CD4-positive, alpha-beta memory T cell (primary cell): Measurements from ENCODE around the gene CCDC134. TPM values are rescaled to one million over a fixed set of nuclear protein-coding genes. Genes with fewer than 3 reads are reported as not detected.

Experiments
- CTCF ChIA-PET: fragments of 350-600 bp; sonication (Branson Sonifier 250); formaldehyde crosslinking; loops from one replicate; lab custom pipeline; 2021; ENCODE audit warnings: inconsistent platforms; ENCODE audit not compliant: partially characterized antibody; lab: Charles Lee
- POLR2A ChIA-PET: fragments of 350-600 bp; sonication (Branson Sonifier 250); formaldehyde crosslinking; loops from one replicate; lab custom pipeline; 2021; ENCODE audit not compliant: partially characterized antibody; lab: Charles Lee
- DNase-seq, 5 donors: peaks; one replicate each; pipeline versions ENCODE4 v3.0.0 to v3.0.0-alpha.2; 2020 to 2022; ENCODE audit warnings: mixed read lengths in 1 of 5
- H3K27ac ChIP-seq: one replicate; pipeline ENCODE4 v1.7.0; 2013; ENCODE audit warnings: low read depth, low read length
- H3K27me3 ChIP-seq: 2 replicates; pipeline ENCODE4 v1.7.0; 2013; ENCODE audit warnings: mild to moderate bottlenecking, low read length, moderate library complexity; ENCODE audit not compliant: insufficient read depth
- H3K36me3 ChIP-seq: 2 replicates; pipeline ENCODE4 v1.7.0; 2013; ENCODE audit warnings: mild to moderate bottlenecking, low read length, moderate library complexity; ENCODE audit not compliant: insufficient read depth
- H3K4me1 ChIP-seq: 2 replicates; pipeline ENCODE4 v1.7.0; 2013; ENCODE audit warnings: mild to moderate bottlenecking, low read length, moderate library complexity; ENCODE audit not compliant: insufficient read depth
- H3K4me3 ChIP-seq, 2 donors: one replicate each; pipeline ENCODE4 v1.7.0; 2013; ENCODE audit warnings: low read length in 2 of 2, mild to moderate bottlenecking in 1 of 2
- H3K9me3 ChIP-seq, 2 donors: one replicate each; pipeline ENCODE4 v1.7.0; 2013; ENCODE audit warnings: low read length in 2 of 2, control low read depth in 1 of 2; ENCODE audit not compliant: control insufficient read depth in 1 of 2
- H3K27ac Mint-ChIP-seq, 7 donors: one replicate each; pipeline ENCODE4 v1.8.0; 2020 to 2021; ENCODE audit warnings: mixed read lengths in 7 of 7, mild to moderate bottlenecking in 6 of 7, inconsistent platforms in 3 of 7, moderate library complexity in 3 of 7
- H3K27me3 Mint-ChIP-seq, 2 donors: one replicate each; pipeline ENCODE4 v1.8.0; 2020 to 2021; ENCODE audit warnings: mixed read lengths in 2 of 2
- H3K36me3 Mint-ChIP-seq, 2 donors: one replicate each; pipeline ENCODE4 v1.8.0; 2020 to 2021; ENCODE audit warnings: mixed read lengths in 2 of 2, inconsistent platforms in 1 of 2, mild to moderate bottlenecking in 1 of 2
- H3K4me1 Mint-ChIP-seq, 4 donors: one replicate each; pipeline ENCODE4 v1.8.0; 2020 to 2021; ENCODE audit warnings: mixed read lengths in 4 of 4, mild to moderate bottlenecking in 1 of 4
- H3K4me3 Mint-ChIP-seq, 8 donors: one replicate each; pipeline ENCODE4 v1.8.0; 2020 to 2021; ENCODE audit warnings: mixed read lengths in 8 of 8, mild to moderate bottlenecking in 7 of 8, moderate library complexity in 6 of 8, inconsistent platforms in 3 of 8
- H3K9me3 Mint-ChIP-seq, 8 donors: one replicate each; pipeline ENCODE4 v1.8.0; 2020 to 2021; ENCODE audit warnings: mixed read lengths in 8 of 8, mild to moderate bottlenecking in 5 of 8, inconsistent platforms in 3 of 8, moderate library complexity in 1 of 8
- intact Hi-C: fragments of 100-400 bp; cut with micrococcal nuclease; formaldehyde crosslinking; loops from one replicate; pipeline ENCODE4 v1.15.1; 2023
- polyA plus RNA-seq, 2 donors: library from polyadenylated mRNA; unstranded; fragments of 300-500 nt; fragmentation: Illumina TruSeq; gene quantifications; one replicate each; pipeline ENCODE4 v1.2.3, GENCODE V29; 2021
- total RNA-seq, 2 experiments: library from RNA; stranded (reverse); gene quantifications; one replicate each; pipeline ENCODE4 v1.2.3, GENCODE V29; 2021

Gene CCDC134
- total and polyA plus RNA-seq, 4 experiments from 2014 or later, result 1.2 to 27.8 (median 13.0) TPM

DNA sequence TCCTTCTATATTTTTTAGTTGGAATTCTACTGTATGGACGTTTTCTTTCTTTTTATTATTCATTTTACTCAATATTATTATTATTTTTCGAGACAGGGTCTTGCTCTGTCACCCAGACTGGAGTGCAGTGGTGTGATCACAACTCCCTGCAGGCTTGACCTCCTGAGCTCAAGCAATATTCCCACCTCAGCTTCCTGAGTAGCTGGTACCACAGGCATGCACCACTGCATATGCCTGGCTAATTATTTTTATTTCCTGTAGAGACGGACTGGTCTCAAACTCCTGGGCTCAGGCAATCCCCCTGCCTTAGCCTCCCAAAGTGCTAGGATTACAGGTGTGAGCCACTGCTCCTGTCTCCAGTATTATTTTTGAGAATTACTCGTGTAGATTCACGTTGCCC is 34.0 kb upstream of the CCDC134 start:
- Mint-ChIP-seq H3K4me1 (no peaks in the 10 kb centered on the region), H3K36me3 (no peaks in the 10 kb centered on the region), H3K9me3 (no peaks in the 10 kb centered on the region), H3K27ac (peak overlapping the region in 1 of 7 donors; percentile 30), H3K27me3 (no peaks in the 10 kb centered on the region), H3K4me3 (no peak overlapping the region)
- DNase-seq, result no peak
- intact Hi-C loops, result no loop called here
- no peaks in the 10 kb centered on the region for H3K9me3 ChIP-seq
- no peak overlapping the region for H3K4me3 ChIP-seq
- H3K27me3 ChIP-seq, result no peaks in the 10 kb centered on the region
- no peaks in the 10 kb centered on the region for H3K36me3 ChIP-seq
- POLR2A ChIA-PET, result interaction anchor here (3.2 kb wide), 1 partner anchor 15 kb away, joined by 14 read pairs; no protein-coding TSS in a partner anchor
- no peaks in the 10 kb centered on the region for H3K4me1 ChIP-seq
- CTCF ChIA-PET, result interaction anchor here (0.7 kb wide), 1 partner anchor 20 kb away, joined by 3 read pairs; no protein-coding TSS in a partner anchor
- H3K27ac ChIP-seq, result no peak overlapping the region

DNA sequence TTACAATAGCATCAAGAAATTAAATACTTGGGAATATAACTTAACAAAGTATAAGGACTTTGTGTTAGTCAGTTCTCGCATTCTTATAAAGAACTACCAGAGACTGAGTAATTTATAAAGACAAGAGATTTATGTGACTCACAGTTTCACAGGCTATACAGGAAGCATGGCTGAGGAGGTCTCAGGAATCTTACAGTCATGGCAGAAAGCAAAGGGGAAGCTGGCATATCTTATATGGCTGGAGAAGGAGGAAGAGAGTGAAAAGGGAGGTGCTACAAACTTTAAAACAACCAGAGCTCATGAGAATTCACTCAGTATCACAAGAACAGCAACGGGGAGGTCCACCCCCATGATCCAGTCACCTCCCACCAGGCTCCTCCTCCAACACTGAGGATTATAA is 32.0 kb upstream of the CCDC134 start:
- CTCF ChIA-PET, result interaction anchor here (1.1 to 1.7 kb wide), 3 partner anchors 21 to 89 kb away, joined by 4 to 5 read pairs (median 4); partner anchors contain the start of gene CCDC134
- H3K27ac Mint-ChIP-seq, result no peak overlapping the region

DNA sequence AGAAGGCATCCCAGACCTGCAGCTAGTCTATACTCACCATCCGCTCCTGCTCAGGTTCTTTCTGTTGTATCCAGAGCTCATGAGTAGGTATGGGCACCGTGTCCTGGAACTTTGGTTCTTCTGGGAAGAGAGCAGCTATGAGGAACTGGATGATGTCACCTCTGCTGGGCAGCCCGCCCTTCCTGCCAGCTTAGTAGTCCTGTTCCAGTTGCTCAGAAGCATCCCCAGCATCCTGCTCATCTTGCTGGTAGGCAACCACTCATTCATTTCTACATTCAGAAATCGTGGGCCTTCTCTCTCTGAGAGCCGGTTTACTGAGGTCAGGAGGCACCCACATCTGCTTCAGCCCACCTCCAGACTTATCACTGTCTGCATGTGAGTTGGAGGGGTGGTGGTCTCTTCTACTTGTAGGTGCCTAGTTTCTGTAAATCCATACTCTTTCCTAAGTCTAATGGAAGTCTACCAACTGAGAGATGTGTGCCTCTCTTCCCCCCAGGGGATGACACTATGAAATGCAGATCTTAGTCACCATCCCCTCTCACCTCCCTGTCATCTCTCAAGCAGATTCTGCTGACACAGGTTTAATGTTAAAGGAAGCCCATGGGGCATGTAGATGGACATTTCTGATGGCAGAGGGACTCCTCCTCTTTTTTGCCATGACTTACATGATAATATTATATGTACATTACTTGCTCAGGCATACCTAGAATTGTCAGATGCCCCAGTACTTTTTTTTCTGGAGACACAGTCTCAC is 29.6 kb upstream of the CCDC134 start:
- POLR2A ChIA-PET, result interaction anchor here (1.2 kb wide), 1 partner anchor 10 kb away, joined by 4 read pairs; no protein-coding TSS in a partner anchor
- no peaks in the 10 kb centered on the region for H3K36me3 Mint-ChIP-seq
- Histone ChIP-seq H3K27me3 (no peaks in the 10 kb centered on the region), H3K27ac (no peak overlapping the region), H3K4me3 (no peak overlapping the region), H3K4me1 (no peaks in the 10 kb centered on the region), H3K36me3 (no peaks in the 10 kb centered on the region), H3K9me3 (no peaks in the 10 kb centered on the region)
- no peaks in the 10 kb centered on the region for H3K9me3 Mint-ChIP-seq
- DNase-seq, result no peak
- CTCF ChIA-PET, result interaction anchor here (1.4 kb wide), 1 partner anchor 25 kb away, joined by 3 read pairs; no protein-coding TSS in a partner anchor
- no peaks in the 10 kb centered on the region for H3K4me1 Mint-ChIP-seq
- no peak overlapping the region for H3K4me3 Mint-ChIP-seq
- intact Hi-C loops, result no loop called here
- no peaks in the 10 kb centered on the region for H3K27me3 Mint-ChIP-seq
- no peak overlapping the region for H3K27ac Mint-ChIP-seq

More for the DNA sequence above, 32.0 kb upstream of the CCDC134 start:
- Histone ChIP-seq H3K36me3 (no peaks in the 10 kb centered on the region), H3K27me3 (no peaks in the 10 kb centered on the region), H3K4me1 (no peaks in the 10 kb centered on the region), H3K4me3 (no peak overlapping the region), H3K9me3 (no peaks in the 10 kb centered on the region), H3K27ac (no peak overlapping the region)
- POLR2A ChIA-PET, result interaction anchor here (1.2 to 3.2 kb wide), 2 partner anchors 9 to 13 kb away, joined by 3 to 14 read pairs; no protein-coding TSS in a partner anchor
- H3K36me3 Mint-ChIP-seq, result no peaks in the 10 kb centered on the region
- intact Hi-C loops, result no loop called here
- no peaks in the 10 kb centered on the region for H3K9me3 Mint-ChIP-seq
- H3K4me3 Mint-ChIP-seq, result no peak overlapping the region
- H3K27me3 Mint-ChIP-seq, result no peaks in the 10 kb centered on the region
- no peaks in the 10 kb centered on the region for H3K4me1 Mint-ChIP-seq
- no peak for DNase-seq

DNA sequence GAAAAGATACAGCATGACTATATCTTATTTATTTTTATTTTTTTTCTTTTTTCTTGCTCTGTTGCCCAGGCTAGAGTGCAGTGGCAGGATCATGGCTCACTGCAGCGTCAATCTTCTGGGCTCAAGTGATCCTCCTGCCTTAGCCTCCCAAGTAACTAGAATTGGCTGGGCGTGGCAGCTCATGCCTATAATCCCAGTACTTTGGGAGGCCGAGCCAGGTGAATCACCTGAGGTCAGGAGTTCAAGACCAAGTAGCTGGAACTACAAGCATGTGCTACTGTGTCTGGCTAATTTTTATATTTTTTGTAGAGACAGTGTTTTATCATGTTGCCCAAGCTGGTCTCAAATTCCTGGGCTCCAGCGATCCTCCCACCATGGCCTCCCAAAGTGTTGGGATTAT is 28.3 kb upstream of the CCDC134 start:
- ChIA-PET POLR2A (interaction anchor here (0.6 kb wide), 1 partner anchor 183 kb away, joined by 5 read pairs; no protein-coding TSS in a partner anchor), CTCF (interaction anchor here (0.7 to 2.0 kb wide), 3 partner anchors 9 to 98 kb away, joined by 3 to 15 read pairs (median 5); no protein-coding TSS in a partner anchor)
- no peaks in the 10 kb centered on the region for H3K27me3 Mint-ChIP-seq
- no peaks in the 10 kb centered on the region for H3K36me3 ChIP-seq
- no peaks in the 10 kb centered on the region for H3K9me3 ChIP-seq
- no peaks in the 10 kb centered on the region for H3K9me3 Mint-ChIP-seq
- H3K27ac ChIP-seq, result no peak overlapping the region
- H3K4me1 Mint-ChIP-seq, result no peaks in the 10 kb centered on the region
- H3K4me3 Mint-ChIP-seq, result no peak overlapping the region
- H3K4me3 ChIP-seq, result no peak overlapping the region
- H3K27ac Mint-ChIP-seq, result no peak overlapping the region
- intact Hi-C loops, result no loop called here
- DNase-seq, result no peak
- no peaks in the 10 kb centered on the region for H3K27me3 ChIP-seq
- no peaks in the 10 kb centered on the region for H3K36me3 Mint-ChIP-seq
- no peaks in the 10 kb centered on the region for H3K4me1 ChIP-seq

DNA sequence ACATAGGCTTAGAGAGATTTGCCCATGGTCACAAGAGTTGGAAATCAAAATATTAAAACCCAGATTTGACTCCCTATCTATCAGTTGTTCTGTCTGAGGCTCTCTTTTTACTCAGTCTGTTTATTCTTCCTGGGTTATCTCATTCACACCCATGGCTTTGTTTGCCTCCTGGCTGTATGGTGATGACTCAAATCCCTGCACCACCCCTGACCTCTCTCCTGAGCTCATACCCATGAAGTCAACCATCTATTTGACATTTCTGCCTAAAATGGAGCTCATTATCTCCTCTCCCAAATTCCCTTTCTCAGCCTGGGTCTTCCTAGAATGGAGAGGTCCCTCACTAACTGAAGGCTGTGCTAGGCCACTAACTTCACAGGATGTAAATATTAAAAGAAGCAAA is 27.8 kb upstream of the CCDC134 start:
- intact Hi-C loops, result no loop called here
- POLR2A ChIA-PET, result interaction anchor here (0.8 kb wide), 1 partner anchor 9 kb away, joined by 3 read pairs; no protein-coding TSS in a partner anchor
- H3K36me3 ChIP-seq, result no peaks in the 10 kb centered on the region
- CTCF ChIA-PET, result interaction anchor here (0.7 to 2.0 kb wide), 3 partner anchors 9 to 98 kb away, joined by 3 to 15 read pairs (median 5); no protein-coding TSS in a partner anchor
- no peak overlapping the region for H3K4me3 ChIP-seq
- no peak overlapping the region for H3K27ac ChIP-seq
- no peak for DNase-seq
- no peaks in the 10 kb centered on the region for H3K36me3 Mint-ChIP-seq
- H3K9me3 Mint-ChIP-seq, result no peaks in the 10 kb centered on the region
- H3K27me3 Mint-ChIP-seq, result no peaks in the 10 kb centered on the region
- no peaks in the 10 kb centered on the region for H3K4me1 ChIP-seq
- H3K27me3 ChIP-seq, result no peaks in the 10 kb centered on the region
- no peak overlapping the region for H3K27ac Mint-ChIP-seq
- H3K4me3 Mint-ChIP-seq, result no peak overlapping the region
- peaks cover 0 to 4% (median 0%) of the 10 kb centered on the region in 4 donors for H3K4me1 Mint-ChIP-seq
- no peaks in the 10 kb centered on the region for H3K9me3 ChIP-seq

DNA sequence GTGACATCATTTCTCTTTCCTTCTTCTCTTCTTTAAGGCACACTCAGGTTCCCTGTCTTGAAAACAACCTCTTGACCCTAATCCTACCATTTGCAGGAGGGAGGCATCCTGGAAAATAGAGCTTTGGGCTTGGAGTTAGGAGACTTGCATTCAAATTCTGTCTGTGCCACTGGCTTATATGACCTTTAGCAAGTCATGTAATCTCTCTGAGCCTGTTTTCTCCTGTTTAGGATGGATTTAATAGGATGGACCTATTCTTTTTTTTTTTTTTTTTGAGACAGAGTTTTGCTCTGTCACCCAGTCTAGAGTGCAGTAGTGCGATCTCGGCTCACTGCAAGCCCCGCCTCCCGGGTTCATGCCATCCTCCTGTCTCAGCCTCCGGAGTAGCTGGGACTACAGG is 25.1 kb upstream of the CCDC134 start:
- H3K4me1 Mint-ChIP-seq, result peaks cover 8 to 15% (median 10%) of the 10 kb centered on the region in 4 donors
- no peaks in the 10 kb centered on the region for H3K36me3 Mint-ChIP-seq
- H3K4me3 Mint-ChIP-seq, result no peak overlapping the region
- Histone ChIP-seq H3K4me3 (no peak overlapping the region), H3K36me3 (no peaks in the 10 kb centered on the region), H3K9me3 (no peaks in the 10 kb centered on the region), H3K4me1 (peaks cover 13% of the 10 kb centered on the region), H3K27ac (no peak overlapping the region), H3K27me3 (no peaks in the 10 kb centered on the region)
- intact Hi-C loops, result no loop called here
- H3K27ac Mint-ChIP-seq, result no peak overlapping the region
- no peaks in the 10 kb centered on the region for H3K27me3 Mint-ChIP-seq
- H3K9me3 Mint-ChIP-seq, result no peaks in the 10 kb centered on the region
- CTCF ChIA-PET, result interaction anchor here (0.8 to 1.2 kb wide), 2 partner anchors 15 to 25 kb away, joined by 3 read pairs; partner anchors contain the start of gene CCDC134
- DNase-seq, result no peak
- POLR2A ChIA-PET, result interaction anchor here (16.2 kb wide), 1 partner anchor 23 kb away, joined by 584 read pairs; the partner anchor contains the start of gene CCDC134

DNA sequence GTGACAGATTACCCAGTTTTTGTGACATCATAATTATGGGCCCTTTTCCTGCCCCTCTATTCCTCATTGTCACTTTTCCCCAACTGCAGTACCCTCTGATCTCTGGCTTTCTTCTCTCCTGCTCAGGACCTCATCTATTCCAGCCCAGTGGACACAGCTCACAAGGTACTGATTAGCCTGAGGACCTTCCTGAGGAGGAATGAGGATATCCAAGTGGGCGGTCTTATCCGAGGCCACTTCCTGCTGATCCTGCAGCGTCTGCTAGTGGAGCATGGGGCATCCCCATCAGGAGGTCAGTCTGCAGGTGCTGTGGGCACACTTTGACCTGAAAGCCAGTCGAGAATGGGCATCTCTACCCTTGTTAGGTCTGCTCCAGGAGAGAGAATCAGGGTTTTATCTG is 24.5 kb upstream of the CCDC134 start:
- H3K9me3 Mint-ChIP-seq, result no peaks in the 10 kb centered on the region
- ChIA-PET CTCF (interaction anchor here (1.3 kb wide), 1 partner anchor 165 kb away, joined by 4 read pairs; no protein-coding TSS in a partner anchor), POLR2A (interaction anchor here (16.2 kb wide), 1 partner anchor 22 kb away, joined by 584 read pairs; the partner anchor contains the start of gene CCDC134)
- H3K27ac ChIP-seq, result no peak overlapping the region
- peaks cover 19% of the 10 kb centered on the region for H3K4me1 ChIP-seq
- no peaks in the 10 kb centered on the region for H3K27me3 ChIP-seq
- intact Hi-C loops, result no loop called here
- H3K36me3 Mint-ChIP-seq, result no peaks in the 10 kb centered on the region
- peak overlapping the region in 1 of 7 donors; percentile 70 for H3K27ac Mint-ChIP-seq
- no peak overlapping the region for H3K4me3 Mint-ChIP-seq
- peaks cover 12 to 22% (median 15%) of the 10 kb centered on the region in 4 donors for H3K4me1 Mint-ChIP-seq
- no peak for DNase-seq
- H3K27me3 Mint-ChIP-seq, result no peaks in the 10 kb centered on the region
- H3K4me3 ChIP-seq, result no peak overlapping the region
- H3K9me3 ChIP-seq, result no peaks in the 10 kb centered on the region
- H3K36me3 ChIP-seq, result no peaks in the 10 kb centered on the region
